ENCODE results near the gene PDS5B.

GRCh38 chr13:32553720-32554119, 32.5 kb upstream of the PDS5B start:
- no peak for TF ChIP-seq CTCF (IDR thresholded peaks at IDR 0.05; ENCODE audit: poor library complexity)
- TF ChIP-seq EZH2phosphoT487 (IDR thresholded peaks at IDR 0.05; ENCODE audit: low read depth, severe bottlenecking, unreplicated experiment), result no peak
